ENCODE data around the gene IGLON5.

- TF ChIP-seq CTCF (IDR thresholded peaks at IDR 0.05) (no peak), EP300 (IDR thresholded peaks at IDR 0.05; ENCODE audit: low read depth) (no peak), POLR2AphosphoS5 (IDR thresholded peaks at IDR 0.05) (no peak)
Observed at GRCh38 chr19:51372649-51373504, 61.4 kb downstream of the IGLON5 start, which contains the start of gene NKG7.
